NCI-H146 treated with DMSO at 0.1 percent for 48 hours (cell line): Measurements from ENCODE around the gene ADD1.

Experiments used
- DNase-seq: peaks from one replicate; lab custom pipeline; 2025; ENCODE audit not compliant: unreplicated experiment; lab: John Stamatoyannopoulos, UW

The ADD1 gene

DNA sequence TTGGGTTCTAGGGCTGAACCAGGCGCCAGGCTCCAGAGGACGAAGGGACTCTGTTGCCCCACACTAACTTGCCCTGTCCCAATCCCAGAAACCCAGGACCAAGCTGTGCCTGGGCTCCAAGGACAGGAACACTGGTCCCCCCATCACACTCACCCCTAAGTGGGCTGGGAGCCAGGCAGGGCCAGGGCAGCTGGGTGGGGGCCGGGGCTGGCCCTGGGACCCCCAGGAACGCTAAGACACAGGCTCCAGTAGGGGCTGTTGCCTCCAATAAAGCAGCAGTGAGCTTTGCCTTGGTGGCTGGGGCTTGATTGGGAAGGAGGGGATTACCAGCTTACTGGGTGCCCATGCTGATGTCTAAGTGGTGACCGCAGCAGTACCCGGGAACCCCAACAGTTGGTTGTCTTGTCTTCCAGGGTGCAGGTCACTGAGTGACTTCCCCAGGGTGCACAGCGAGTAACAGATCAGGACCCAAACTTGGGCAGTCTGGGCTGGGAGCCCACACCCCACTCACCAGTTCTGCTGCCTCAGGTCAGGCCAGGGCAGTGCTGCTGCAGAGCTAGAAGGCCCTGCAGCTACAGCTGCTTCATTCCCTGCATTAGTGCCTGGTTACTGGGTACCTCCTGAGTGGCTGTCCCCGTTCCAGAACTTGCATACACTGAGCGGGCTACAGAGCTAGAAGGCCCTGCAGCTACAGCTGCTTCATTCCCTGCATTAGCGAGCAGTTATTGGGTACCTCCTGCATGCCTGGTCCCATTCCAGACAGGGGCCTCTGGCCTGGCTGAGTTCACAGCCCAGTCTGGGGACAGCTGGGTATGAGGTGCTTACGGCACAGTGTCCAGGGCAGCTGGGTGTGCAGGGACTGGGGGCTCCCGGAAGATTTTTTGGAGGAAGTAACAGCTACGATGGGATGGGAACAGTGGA, 9.4 kb upstream of the ADD1 start:
- no peak for DNase-seq

DNA sequence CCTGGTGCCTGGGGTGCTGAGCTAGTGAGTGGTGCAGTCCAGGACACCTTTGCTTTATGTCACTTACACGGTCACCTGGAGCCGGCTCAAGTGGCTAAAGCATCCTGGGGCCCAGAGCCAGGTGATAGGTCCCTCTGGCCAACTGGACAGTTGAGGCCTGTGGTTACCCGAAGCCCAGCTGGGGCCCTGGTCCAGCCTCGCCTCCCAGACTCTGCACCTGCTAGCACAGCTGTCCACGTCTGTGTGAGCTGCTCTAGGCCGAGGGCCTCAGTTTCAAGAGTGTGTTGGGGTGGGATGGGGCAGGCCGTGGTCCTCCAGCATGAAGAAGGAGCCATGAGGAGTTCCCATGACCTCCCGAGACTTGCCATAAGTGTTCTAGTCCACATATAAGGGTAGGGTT, 7.7 kb upstream of the ADD1 start:
- no peak for DNase-seq

GRCh38 chr4:2836391-2836859, 7.2 kb upstream of the ADD1 start:
- no peak for DNase-seq

- no peak for DNase-seq
Measured at GRCh38 chr4:2837110-2837903, 6.3 kb upstream of the ADD1 start.

DNA sequence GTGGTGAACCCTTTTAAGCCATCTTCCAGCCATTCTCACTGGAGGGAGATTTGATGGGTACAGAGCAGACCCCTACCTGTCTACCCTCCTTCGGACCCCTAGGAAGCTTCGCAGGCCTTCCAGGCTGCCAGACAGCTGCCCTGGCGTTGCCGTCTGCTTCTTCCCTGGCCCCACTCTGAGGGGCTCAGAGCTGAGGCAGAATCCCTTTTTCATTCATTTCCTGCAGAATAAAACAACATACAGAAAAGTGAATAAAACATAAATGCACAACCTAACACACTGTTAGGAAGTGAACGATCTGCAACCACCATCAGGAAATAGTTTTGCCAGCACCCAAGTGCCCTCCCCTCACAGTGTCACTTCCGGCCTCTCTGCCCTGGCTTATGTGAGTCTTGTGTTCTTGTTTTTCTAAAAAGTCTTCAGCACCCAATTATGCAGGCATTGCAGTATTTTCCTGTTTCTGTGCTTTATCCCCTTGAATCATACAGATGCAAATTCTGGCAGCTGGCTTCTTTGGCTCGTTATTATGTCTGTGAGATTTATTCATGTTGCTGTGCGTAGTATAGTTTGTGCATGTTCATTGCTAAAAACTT, 5.6 kb upstream of the ADD1 start:
- no peak for DNase-seq

- no peak for DNase-seq
Measured at GRCh38 chr4:2839060-2839459, 4.6 kb upstream of the ADD1 start.

DNA sequence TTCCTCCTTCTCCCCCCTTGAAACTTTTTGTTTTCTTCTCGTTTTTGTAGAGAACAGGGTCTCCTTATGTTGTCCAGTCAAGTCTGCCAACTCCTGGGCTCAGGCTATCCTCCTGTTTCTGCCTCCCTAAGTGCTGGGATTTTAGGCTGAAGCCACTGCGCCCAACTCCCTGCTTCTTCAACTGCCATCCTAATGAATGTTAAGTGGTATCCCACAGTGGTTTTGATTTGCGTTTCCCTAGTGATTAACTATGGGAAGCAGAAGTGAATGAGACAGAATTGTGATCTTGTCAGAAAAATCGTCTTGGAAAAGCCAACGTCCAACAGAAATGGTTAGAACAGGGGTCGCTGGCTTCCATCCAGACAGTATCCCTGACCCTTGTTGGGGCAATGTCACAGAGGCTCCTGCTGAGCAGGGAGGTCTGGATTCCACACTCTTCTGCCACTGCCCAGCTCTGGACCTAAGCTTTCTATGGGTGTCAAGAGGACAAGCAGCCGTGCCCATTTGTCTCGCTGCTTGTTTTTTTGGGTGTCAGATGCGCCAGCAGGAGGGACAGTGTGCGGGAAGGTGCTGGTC, 869 bp upstream of the ADD1 start:
- no peak for DNase-seq

DNA sequence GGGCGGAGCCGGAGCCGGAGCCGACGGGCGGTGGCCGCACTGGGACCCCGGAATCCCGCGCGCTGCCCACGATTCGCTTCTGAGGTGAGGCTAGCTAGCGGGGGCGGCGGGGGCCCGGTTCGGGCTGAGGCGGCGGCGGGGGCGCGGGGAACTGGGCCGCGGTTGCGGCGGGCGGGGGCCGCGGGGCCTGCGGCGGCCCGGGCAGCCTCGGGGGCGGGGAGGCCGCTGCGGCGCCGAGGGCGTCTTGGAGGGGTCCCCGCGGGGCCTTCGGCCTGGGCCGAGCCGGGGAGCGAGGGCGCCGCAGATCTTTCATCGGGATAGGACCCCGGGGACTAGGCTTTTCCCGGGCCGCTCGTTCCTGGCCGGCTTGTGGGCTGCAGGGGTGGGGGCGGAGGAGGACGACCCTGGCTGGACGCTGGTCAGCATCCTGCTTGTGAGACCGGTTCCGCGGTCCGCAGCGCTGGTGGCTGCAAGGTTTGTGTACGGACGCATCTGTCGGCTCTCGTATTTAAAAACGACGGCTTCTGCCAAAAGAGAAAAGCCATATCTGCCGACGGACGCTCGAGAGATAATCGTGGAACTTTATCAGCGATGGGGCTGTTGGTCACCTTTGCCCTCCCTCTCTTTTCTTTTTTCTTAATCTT, 419 bp downstream of the ADD1 start:
- DNase-seq, result peak; percentile 17

- no peak for DNase-seq
Measured at GRCh38 chr4:2846172-2846571, 2.5 kb downstream of the ADD1 start.

DNA sequence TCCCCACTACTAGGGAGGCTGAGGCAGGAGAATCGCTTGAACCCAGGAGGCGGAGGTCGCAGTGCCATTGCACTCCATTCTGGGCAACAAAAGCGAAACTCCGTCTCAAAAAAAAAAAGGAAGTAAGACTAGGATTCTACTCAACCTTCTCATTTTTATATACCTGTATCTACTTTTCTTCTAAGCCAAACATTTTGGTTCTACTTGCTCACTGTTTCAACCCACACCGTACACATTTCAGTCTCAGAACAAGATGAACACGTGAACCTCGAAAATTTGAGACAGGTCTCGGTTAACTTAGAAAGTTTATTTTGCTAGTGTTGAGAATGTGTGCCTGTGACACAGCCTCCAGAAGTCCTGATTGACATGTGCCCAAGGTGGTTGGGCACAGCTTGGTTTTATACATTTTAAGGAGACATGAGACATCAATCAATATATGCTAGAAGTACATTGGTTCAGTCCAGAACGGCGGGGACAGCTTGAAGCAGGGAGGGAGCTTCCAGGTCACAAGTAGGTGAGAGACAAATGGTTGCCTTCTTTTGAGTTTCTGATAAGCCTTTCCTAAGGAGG, 3.7 kb downstream of the ADD1 start:
- DNase-seq, result no peak

DNA sequence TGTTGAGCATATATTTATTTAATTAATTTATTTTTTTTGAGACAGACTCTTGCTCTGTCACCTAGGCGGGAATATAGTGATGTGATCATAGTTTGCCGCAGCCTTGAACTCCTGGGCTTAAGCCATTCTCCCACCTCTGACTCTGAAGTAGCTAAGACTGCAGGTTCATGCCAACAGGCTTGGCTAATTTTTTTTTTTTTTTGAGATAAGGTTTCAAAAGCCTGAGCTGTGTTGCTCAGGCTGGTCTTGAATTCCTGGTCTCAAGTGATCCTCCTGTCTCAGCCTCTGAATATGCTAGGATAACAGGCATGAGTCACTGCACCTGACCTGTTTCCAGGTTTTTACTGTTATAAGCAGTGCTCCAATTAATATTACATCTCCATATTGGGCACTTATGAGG, 4.8 kb downstream of the ADD1 start:
- DNase-seq, result no peak

GRCh38 chr4:2849267-2850152, 5.9 kb downstream of the ADD1 start:
- no peak for DNase-seq

- no peak for DNase-seq
Measured at GRCh38 chr4:2850966-2851798, 7.5 kb downstream of the ADD1 start.

DNA sequence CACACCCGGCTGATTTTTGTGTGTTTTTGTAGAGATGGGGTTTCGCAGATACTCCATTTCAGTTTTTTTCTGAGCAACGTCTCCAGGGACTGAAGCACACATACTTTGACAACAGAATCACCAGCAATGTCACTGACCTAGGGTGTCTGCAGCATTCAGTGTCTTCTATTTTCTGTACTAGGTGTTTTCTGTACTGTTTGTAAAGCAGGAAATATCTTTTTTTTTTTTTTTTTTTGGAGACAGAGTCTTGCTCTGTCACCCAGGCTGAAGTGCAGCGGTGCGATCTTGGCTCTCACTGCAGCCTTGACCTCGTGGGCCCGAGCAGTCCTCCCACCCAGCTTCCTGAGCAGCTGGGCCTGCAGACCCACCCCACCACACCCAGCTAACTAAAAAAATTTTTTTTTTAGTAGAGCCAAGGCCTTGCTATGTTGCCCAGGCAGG, 8.9 kb downstream of the ADD1 start:
- no peak for DNase-seq

- DNase-seq, result no peak
Measured at GRCh38 chr4:2855584-2855983, 11.9 kb downstream of the ADD1 start.

- no peak for DNase-seq
Measured at GRCh38 chr4:2856266-2856665, 12.6 kb downstream of the ADD1 start.

DNA sequence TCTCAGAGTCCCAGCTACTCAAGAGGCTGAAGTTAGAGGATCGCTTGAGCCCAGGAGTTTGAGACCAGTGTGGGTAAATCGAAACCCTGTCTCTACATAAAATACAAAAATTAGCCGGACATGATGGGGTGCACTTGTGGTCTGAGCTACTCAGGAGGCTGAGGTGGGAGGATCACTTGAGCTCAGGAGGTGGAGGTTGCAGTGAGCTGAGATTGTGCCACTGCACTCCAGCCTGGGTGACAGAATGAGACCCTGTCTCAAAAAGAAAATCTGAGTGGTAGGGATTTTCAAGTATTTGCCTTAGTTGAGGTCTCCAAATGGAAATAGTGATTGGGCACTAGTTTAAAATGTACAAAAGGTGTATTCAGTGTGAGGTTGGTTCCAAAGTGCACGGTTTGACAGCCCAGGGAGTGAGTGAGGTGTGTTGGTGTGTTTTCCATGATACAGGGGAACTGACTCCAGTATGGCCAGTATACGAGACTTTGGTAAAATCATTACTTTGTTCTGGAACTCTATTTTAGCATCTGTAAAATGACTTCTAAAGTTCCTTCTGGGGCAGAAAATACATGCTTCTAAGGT, 13.8 kb downstream of the ADD1 start:
- no peak for DNase-seq
